HepG2 (cell line): ENCODE measurements around the gene PTPRM. TPM values are rescaled to one million over a fixed set of nuclear protein-coding genes. Genes with fewer than 3 reads are reported as not detected.

Experiments used
- ATF6 ChIP-seq: sonication (generic); formaldehyde crosslinking; conservative IDR thresholded peaks from 2 replicates; pipeline ENCODE4 v1.4.0; 2020; ENCODE audit warnings: missing genetic modification reagents
- EP300 ChIP-seq, 3 experiments: sonication (generic) in 1 of 3; formaldehyde crosslinking in 1 of 3; IDR thresholded peaks; 2 replicates each; pipeline versions ENCODE4 v1.5.1 to v1.6.1; 2011 to 2020; ENCODE audit warnings: low read depth in 2 of 3, low read length in 2 of 3, borderline replicate concordance in 1 of 3, improper control_type of control experiment in 1 of 3, mild to moderate bottlenecking in 1 of 3, missing genetic modification reagents in 1 of 3, moderate library complexity in 1 of 3
- GFI1 ChIP-seq: sonication (generic); formaldehyde crosslinking; IDR thresholded peaks from 2 replicates; pipeline ENCODE4 v1.5.0; 2020; ENCODE audit warnings: missing genetic modification reagents, mild to moderate bottlenecking, borderline replicate concordance
- ZNF292 ChIP-seq: sonication (generic); formaldehyde crosslinking; IDR thresholded peaks from 2 replicates; pipeline ENCODE4 v1.8.1; 2022; ENCODE audit warnings: mild to moderate bottlenecking, low read depth, missing genetic modification reagents, borderline replicate concordance
- ZNF646 ChIP-seq: sonication (generic); formaldehyde crosslinking; IDR thresholded peaks from 2 replicates; pipeline ENCODE4 v1.9.0; 2021; ENCODE audit warnings: mild to moderate bottlenecking, missing genetic modification reagents
- polyA plus RNA-seq, 8 experiments: library from polyadenylated mRNA; depleted of rRNA in 3 of 8; stranded (reverse) in 7 of 8; unstranded in 1 of 8; fragments of >200 nt; fragmentation: Illumina TruSeq in 4 of 8; extraction: Trizol in 4 of 8; gene quantifications; 2 replicates each; pipeline versions ENCODE4 v1.2.1 to v1.2.3, GENCODE V29; 2011 to 2016; ENCODE audit warnings: low read depth in 4 of 8, missing spikeins in 1 of 8, mixed read lengths in 1 of 8; ENCODE audit not compliant: insufficient read depth in 1 of 8
- total RNA-seq, 5 experiments: library from RNA; depleted of rRNA; stranded (reverse); fragments of >200 nt; fragmentation: Illumina TruSeq; extraction: Trizol; gene quantifications; 2 replicates each; pipeline ENCODE4 v1.2.3, GENCODE V29; 2016; ENCODE audit warnings: low read depth in 1 of 5
- TF ChIP-seq, protein P1 (sequence below): sonication (generic); formaldehyde crosslinking; IDR thresholded peaks from 2 replicates; pipeline ENCODE4 v1.4.0; 2020; ENCODE audit warnings: mild to moderate bottlenecking, missing genetic modification reagents
- TF ChIP-seq, protein P2 (sequence below): sonication (generic); formaldehyde crosslinking; IDR thresholded peaks from 2 replicates; pipeline ENCODE4 v1.8.0; 2022; ENCODE audit warnings: low read depth, missing genetic modification reagents

PTPRM gene
- total and polyA plus RNA-seq, 2 of the 13 experiments (the other 11 are each of a cell fraction or from before 2014, with no cell fraction given): 12.6 to 108 TPM

GRCh38 chr18:7567474-7568425, 634 bp downstream of the PTPRM start (continued):
- TF ChIP-seq, protein P1, sequence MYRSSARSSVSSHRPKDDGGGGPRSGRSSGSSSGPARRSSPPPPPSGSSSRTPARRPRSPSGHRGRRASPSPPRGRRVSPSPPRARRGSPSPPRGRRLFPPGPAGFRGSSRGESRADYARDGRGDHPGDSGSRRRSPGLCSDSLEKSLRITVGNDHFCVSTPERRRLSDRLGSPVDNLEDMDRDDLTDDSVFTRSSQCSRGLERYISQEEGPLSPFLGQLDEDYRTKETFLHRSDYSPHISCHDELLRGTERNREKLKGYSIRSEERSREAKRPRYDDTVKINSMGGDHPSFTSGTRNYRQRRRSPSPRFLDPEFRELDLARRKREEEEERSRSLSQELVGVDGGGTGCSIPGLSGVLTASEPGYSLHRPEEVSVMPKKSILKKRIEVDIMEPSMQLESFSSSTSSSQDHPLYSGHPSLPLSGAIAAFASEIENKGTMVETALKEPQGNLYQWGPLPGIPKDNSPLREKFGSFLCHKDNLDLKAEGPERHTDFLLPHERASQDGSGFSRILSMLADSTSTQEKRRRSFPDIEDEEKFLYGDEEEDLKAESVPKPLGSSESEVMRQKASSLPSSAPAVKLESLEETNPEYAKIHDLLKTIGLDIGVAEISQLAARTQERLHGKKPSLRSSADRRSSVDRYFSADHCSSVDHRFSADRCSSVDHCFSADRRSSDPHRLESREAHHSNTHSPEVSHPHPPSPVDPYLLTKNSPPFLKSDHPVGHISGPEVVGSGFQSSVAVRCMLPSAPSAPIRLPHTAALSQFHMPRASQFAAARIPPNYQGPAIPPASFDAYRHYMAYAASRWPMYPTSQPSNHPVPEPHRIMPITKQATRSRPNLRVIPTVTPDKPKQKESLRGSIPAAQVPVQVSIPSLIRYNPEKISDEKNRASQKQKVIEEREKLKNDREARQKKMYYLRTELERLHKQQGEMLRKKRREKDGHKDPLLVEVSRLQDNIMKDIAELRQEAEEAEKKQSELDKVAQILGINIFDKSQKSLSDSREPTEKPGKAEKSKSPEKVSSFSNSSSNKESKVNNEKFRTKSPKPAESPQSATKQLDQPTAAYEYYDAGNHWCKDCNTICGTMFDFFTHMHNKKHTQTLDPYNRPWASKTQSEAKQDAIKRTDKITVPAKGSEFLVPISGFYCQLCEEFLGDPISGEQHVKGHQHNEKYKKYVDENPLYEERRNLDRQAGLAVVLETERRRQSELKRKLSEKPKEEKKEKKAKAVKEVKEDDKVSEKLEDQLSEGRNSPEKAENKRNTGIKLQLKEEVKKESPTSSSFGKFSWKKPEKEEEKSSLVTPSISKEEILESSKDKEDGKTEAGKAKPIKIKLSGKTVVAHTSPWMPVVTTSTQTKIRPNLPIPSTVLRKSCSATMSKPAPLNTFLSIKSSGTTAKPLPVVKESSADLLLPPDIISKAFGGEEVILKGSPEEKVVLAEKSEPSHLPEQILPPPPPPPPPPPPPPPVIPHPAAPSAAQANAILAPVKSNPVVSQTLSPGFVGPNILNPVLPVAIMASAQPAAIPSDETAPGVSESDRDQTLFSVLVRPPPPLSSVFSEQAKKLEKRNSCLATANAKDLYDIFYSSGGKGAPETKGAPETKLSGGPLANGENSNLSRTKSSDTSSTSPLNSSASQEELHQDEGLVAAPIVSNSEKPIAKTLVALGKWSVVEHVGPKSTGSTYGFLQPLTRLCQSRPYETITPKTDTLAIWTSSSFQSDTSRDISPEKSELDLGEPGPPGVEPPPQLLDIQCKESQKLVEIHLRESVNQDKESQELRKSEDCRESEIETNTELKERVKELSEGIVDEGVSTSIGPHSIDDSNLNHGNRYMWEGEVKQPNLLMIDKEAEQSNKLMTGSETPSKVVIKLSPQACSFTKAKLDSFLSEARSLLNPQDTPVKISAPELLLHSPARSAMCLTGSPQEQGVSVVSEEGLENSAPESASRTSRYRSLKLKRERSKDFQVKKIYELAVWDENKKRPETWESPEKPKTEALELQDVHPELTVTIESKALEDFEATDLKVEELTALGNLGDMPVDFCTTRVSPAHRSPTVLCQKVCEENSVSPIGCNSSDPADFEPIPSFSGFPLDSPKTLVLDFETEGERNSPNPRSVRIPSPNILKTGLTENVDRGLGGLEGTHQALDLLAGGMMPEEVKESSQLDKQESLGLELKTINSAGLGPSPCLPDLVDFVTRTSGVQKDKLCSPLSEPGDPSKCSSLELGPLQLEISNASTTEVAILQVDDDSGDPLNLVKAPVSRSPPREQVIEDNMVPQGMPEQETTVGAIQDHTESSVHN (CRISPR knock-in tag): no peak
- TF ChIP-seq GFI1 (CRISPR knock-in tag) (no peak), ATF6 (no peak), EP300 (IDR thresholded peaks at IDR 0.05; ENCODE audit: low read depth in 2 of 2, low read length in 2 of 2) (no peak), EP300 (CRISPR knock-in tag; IDR thresholded peaks at IDR 0.05; ENCODE audit: borderline replicate concordance) (no peak), ZNF292 (CRISPR knock-in tag) (no peak), ZNF646 (CRISPR knock-in tag) (no peak)
- TF ChIP-seq, protein P2, sequence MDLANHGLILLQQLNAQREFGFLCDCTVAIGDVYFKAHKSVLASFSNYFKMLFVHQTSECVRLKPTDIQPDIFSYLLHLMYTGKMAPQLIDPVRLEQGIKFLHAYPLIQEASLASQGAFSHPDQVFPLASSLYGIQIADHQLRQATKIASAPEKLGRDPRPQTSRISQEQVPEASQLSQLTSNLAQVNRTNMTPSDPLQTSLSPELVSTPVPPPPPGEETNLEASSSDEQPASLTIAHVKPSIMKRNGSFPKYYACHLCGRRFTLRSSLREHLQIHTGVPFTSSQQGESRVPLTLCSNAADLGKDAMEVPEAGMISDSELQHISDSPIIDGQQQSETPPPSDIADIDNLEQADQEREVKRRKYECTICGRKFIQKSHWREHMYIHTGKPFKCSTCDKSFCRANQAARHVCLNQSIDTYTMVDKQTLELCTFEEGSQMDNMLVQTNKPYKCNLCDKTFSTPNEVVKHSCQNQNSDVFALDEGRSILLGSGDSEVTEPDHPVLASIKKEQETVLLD (CRISPR knock-in tag): no peak
